Omental fat pad (tissue), 4 donors: Measurements from ENCODE around the gene FAM20C. TPM values are rescaled to one million over a fixed set of nuclear protein-coding genes. Genes with fewer than 3 reads are reported as not detected.
A peak's percentile ranks its signal among the peaks of the same experiment; 100 is the strongest.

Experiments used
- ATAC-seq: fragments of 150-250 bp; one replicate; pipeline ENCODE4 v1.9.1; 2016; ENCODE audit warnings: mild to moderate bottlenecking, moderate library complexity; ENCODE audit not compliant: low FRiP score
- DNase-seq: peaks from one replicate; pipeline ENCODE4 v3.0.0-alpha.2; 2019; ENCODE audit warnings: low spot score
- total RNA-seq, 4 donors: library from RNA; depleted of rRNA; stranded (reverse); fragments of >200 nt; gene quantifications; one replicate each; pipeline ENCODE4 v1.1.0, GENCODE V29; 2016
- TF ChIP-seq, protein P1 (sequence below), 3 donors: fragments of 450-650 bp; IDR thresholded peaks; one replicate each; pipeline ENCODE4 v1.5.1; 2016 to 2017; ENCODE audit warnings: antibody characterized with exemption in 3 of 3, mild to moderate bottlenecking in 3 of 3, moderate library complexity in 2 of 3

Gene FAM20C
- total RNA-seq, 4 donors from 2014 or later: 25.5 to 119 (median 35.8) TPM

DNA sequence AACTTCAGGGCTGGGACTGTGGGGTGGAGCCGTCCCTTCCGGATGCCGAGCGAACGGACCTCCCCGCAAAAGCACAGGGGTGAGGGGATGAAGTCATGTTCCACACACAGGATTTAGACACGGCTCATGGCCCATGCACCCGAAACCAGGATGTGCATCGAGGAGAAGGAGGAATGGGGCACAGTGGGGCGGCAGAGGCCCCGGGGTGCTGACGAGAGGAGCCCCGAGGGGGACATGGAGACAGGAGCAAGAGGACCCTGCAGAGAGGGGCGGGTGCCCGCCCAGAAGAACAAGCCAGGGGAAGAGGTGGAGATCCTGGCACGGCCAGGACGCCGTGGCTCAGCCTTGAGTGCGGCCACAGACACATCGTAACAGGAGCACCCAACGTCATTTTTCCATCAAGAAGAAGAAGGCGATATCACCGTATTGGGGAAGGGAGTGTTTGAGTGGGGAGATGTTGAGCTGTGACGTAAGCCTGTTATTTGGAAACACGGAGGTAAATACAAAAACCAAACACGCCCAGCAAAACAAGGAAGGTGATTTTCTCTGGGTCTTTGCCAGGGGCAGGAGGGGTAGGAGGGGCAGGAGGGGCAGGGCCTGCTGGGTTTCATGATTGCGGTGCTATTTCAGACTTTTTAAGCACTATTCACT is 72.3 kb downstream of the FAM20C start:
- DNase-seq (no peak), ATAC-seq (peak; percentile 3)
- TF ChIP-seq, protein P1, sequence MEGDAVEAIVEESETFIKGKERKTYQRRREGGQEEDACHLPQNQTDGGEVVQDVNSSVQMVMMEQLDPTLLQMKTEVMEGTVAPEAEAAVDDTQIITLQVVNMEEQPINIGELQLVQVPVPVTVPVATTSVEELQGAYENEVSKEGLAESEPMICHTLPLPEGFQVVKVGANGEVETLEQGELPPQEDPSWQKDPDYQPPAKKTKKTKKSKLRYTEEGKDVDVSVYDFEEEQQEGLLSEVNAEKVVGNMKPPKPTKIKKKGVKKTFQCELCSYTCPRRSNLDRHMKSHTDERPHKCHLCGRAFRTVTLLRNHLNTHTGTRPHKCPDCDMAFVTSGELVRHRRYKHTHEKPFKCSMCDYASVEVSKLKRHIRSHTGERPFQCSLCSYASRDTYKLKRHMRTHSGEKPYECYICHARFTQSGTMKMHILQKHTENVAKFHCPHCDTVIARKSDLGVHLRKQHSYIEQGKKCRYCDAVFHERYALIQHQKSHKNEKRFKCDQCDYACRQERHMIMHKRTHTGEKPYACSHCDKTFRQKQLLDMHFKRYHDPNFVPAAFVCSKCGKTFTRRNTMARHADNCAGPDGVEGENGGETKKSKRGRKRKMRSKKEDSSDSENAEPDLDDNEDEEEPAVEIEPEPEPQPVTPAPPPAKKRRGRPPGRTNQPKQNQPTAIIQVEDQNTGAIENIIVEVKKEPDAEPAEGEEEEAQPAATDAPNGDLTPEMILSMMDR (IDR thresholded peaks at IDR 0.05): no peak

DNA sequence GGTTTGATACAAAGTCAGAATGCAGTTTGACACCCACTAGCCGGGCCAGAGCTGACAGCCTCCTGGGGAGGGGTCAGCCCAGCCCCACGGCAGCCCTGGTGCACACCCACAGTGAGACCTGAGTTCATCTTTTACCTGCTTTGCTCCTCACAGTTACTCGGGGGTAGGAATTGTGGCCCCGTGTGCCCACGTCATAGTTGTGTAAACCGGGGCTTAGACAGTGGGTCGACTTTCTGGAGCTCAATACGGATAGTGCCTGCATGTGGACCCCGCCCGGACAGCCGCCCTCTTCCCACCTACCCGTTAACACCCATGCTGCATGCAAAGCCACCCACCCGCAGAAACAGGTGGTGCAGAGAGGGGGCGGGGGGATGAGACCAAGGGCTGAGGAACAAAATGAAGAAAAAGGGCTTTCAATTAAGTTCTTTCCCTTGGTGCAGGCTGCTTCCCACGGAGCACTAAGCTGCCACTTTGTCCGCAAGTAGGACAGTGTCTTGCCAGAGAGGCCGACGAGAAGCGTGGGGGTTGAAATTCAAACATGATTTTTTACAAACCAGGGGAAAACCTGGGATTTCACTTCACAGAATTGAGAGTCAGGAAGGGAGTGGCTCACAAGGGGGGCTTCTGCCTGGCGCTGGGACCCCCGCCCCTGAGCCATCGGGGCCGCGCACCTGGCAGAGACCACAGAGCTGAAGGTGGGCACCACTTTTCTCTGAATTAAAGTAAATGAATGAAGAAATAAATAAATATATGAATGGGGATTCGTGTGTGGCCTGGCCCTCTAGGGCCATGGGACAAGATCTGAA is 73.0 kb downstream of the FAM20C start:
- DNase-seq (no peak), ATAC-seq (no peak)
- TF ChIP-seq, protein P1 (IDR thresholded peaks at IDR 0.05): no peak

DNA sequence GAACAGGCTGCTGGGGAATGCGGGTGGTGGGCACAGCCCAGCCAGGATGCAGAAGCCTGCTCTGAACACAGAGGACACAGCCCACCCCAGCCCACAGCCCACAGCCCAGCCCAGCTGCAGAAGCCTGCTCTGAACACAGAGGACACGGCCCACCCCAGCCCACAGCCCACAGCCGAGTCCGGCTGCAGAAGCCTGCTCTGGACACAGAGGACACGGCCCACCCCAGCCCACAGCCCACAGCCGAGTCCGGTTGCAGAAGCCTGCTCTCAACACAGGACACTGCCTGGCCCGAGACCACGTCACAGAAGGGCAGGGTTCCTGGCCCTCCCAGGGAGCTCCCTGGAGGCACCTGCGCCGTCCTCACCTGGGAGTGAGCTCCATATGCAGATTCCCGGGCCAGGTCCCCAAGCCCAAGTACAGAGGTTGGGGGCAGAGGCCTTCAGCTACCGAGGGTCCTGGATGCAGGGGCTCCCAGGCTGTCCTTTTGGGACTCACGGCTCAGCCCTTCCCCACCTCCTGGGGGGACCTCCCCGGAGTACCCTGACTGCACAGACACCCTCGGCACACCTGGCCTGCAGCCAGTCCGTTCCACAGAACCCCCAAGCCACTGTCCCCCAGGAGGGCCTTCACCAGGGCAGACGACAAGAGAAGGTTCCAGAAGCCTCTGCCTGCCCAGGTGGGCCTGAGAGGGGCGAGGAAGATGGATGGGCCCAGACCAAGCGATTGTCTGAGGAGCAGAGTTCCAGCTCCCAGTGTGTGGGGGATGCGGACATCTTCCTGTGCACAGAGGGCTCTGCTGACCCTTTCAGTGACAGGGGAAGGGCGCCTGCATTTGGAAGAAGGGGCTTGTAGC is 73.9 kb downstream of the FAM20C start:
- ATAC-seq: no peak
- TF ChIP-seq, protein P1 (IDR thresholded peaks at IDR 0.05): no peak
- DNase-seq: no peak

DNA sequence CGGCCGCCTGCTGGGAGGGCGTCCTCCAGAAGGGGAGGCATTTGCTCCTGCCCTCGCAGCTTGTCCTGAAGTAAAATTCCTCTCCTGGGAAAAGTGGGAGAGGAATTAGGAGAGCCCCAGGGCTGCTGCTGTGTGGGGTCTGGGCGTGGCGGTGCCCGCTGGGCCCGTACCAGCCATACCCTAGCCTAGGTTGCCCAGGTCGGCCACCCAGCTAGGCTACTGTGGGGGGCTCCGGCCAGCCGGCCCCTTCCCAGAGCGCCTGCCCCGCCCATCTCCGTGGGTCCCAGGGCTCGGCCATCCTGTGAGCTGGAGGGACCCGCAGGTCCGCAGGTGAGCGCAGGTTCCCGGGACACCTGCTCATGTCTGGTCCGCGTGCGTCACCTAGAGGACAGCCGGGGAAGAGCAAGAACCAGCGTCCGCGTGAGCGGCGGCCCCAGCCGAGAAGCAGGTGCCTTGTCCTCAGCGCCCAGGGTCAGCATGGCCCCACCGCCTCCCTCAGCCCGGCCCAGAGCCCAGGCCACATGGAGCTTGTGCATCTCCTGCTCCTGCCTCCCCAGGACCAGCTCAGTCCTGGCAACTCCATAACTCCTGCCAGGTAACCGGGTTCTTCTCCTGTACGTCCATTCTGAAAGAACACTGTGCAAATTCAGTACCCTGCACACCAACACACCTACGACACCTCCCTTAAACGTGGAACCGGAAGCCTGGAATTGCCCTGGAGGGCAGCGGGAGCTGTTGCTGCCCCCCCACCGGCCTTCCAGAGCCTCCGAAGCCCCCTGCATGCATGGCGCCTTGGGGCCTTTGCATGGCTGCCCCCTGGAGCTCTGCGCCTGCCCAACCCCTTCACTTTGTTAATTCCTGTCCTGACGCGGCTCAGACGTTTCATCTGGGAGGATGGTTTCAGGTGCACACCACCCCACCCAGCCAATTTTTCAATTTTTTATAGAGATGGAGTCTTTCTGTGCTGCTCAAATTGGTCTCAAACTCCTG is 74.8 kb downstream of the FAM20C start:
- DNase-seq (no peak), ATAC-seq (no peak)
- TF ChIP-seq, protein P1 (IDR thresholded peaks at IDR 0.05): no peak

DNA sequence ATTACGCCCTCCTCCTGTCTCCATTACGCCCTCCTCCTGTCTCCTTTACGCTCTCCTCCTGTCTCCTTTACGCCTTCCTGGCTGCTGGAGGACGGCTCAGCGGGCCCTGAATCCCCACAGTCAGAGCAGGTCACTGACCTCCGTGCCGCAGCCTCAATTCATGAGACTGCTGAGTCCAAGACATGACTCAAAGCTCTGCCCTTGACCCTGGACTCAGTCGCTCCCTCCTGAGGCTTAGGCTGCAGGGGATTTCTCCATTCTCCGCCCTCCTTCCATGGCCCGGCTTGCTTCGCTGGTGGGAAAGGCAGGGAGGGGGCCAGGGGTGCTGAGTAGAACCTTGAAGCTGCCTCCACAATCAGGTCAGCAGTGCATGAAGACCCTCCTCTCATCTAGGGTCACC is 76.6 kb downstream of the FAM20C start:
- DNase-seq (no peak), ATAC-seq (no peak)
- TF ChIP-seq, protein P1 (IDR thresholded peaks at IDR 0.05): no peak

DNA sequence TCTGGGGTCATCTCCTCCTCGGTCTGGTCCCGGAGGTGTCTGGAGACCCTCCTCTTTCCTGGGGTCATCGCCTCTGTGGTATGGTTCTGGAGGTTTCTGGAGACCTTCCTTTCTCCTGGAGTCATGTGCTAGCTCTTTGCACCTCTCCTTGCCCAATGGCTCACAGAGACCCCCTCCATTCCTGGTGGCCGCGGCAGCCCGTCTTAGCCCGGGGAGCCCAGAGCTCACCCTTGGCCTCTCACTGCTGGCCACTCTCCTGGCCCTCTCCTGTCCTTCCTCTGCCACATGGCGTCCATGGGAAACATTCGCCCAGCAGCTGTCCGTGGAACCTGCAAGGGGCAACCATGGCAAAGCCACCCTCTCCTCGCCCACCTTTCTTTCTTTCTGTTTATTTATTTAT is 77.3 kb downstream of the FAM20C start:
- TF ChIP-seq, protein P1 (IDR thresholded peaks at IDR 0.05): no peak
- DNase-seq (no peak), ATAC-seq (no peak)
